ENCODE measurements around the gene MESP1.

MESP1 gene

GRCh38 chr15:89780601-89781000 is 29.6 kb upstream of the MESP1 start:
- TF ChIP-seq GLIS2 (tag by site-specific recombination; IDR thresholded peaks at IDR 0.05) (no peak), ZNF558 (tag by site-specific recombination; IDR thresholded peaks at IDR 0.05) (no peak), ZNF350 (tag by site-specific recombination; IDR thresholded peaks at IDR 0.05) (no peak), ZNF510 (tag by site-specific recombination; IDR thresholded peaks at IDR 0.05; ENCODE audit: insufficient replicate concordance) (no peak), ZNF140 (tag by site-specific recombination; IDR thresholded peaks at IDR 0.05) (no peak), ZNF629 (tag by site-specific recombination; IDR thresholded peaks at IDR 0.05) (no peak), ZNF639 (tag by site-specific recombination; IDR thresholded peaks at IDR 0.05) (no peak), ZNF37A (tag by site-specific recombination; IDR thresholded peaks at IDR 0.05) (no peak), ZNF561 (tag by site-specific recombination; IDR thresholded peaks at IDR 0.05; ENCODE audit: borderline replicate concordance) (no peak), ZNF596 (tag by site-specific recombination; IDR thresholded peaks at IDR 0.05) (no peak), ZNF837 (tag by site-specific recombination; IDR thresholded peaks at IDR 0.05) (no peak), ZNF658 (tag by site-specific recombination; IDR thresholded peaks at IDR 0.05) (no peak)
- CTCF ChIA-PET, result interaction anchor here (0.6 to 1.1 kb wide), 2 partner anchors 37 to 91 kb away, joined by 3 read pairs; no protein-coding TSS in a partner anchor
- Histone ChIP-seq H3K4me1 (ENCODE audit: control insufficient read depth, insufficient read depth, low read length) (no peaks in the 10 kb centered on the region; the same call in 1 of the 2 replicates), H3K9me3 (ENCODE audit: control insufficient read depth, insufficient read depth, low read depth, low read length) (no peaks in the 10 kb centered on the region), H3K4me3 (ENCODE audit: low read depth, low read length) (no peak overlapping the region), H3K27ac (ENCODE audit: extremely low read depth, low read depth, low read length) (no peak overlapping the region), H3K36me3 (ENCODE audit: control insufficient read depth in 2 of 2, insufficient read depth in 1 of 2, low read length in 2 of 2) (no peaks in the 10 kb centered on the region)
- POLR2A ChIA-PET, result no interaction called here

- no peaks in the 10 kb centered on the region for H3K36me3 ChIP-seq (ENCODE audit: control insufficient read depth in 2 of 2, insufficient read depth in 1 of 2, low read length in 2 of 2)
- H3K9me3 ChIP-seq (ENCODE audit: control insufficient read depth, insufficient read depth, low read depth, low read length), result no peaks in the 10 kb centered on the region
- TF ChIP-seq ZNF140 (tag by site-specific recombination; IDR thresholded peaks at IDR 0.05) (no peak), ZNF391 (tag by site-specific recombination; IDR thresholded peaks at IDR 0.05; ENCODE audit: borderline replicate concordance, low read depth) (no peak), GLIS1 (tag by site-specific recombination; IDR thresholded peaks at IDR 0.05) (no peak), KLF8 (tag by site-specific recombination; IDR thresholded peaks at IDR 0.05) (no peak), ZNF785 (tag by site-specific recombination; IDR thresholded peaks at IDR 0.05) (no peak), ZNF558 (tag by site-specific recombination; IDR thresholded peaks at IDR 0.05) (no peak), TCF7L2 (IDR thresholded peaks at IDR 0.05; ENCODE audit: borderline replicate concordance, low read depth, low read length) (no peak), ZBTB11 (tag by site-specific recombination; conservative IDR thresholded peaks at IDR 0.05; ENCODE audit: low read depth) (no peak), ZNF843 (tag by site-specific recombination; IDR thresholded peaks at IDR 0.05) (no peak), ZNF792 (tag by site-specific recombination; IDR thresholded peaks at IDR 0.05) (no peak), ZNF580 (tag by site-specific recombination; IDR thresholded peaks at IDR 0.05) (no peak), ZSCAN4 (tag by site-specific recombination; IDR thresholded peaks at IDR 0.05) (no peak), CTCF (tag by site-specific recombination; IDR thresholded peaks at IDR 0.05) (no peak), BCL6B (tag by site-specific recombination; IDR thresholded peaks at IDR 0.05) (no peak), ZNF548 (tag by site-specific recombination; IDR thresholded peaks at IDR 0.05) (no peak), ZNF610 (tag by site-specific recombination; IDR thresholded peaks at IDR 0.05; ENCODE audit: borderline replicate concordance) (no peak), ZNF830 (tag by site-specific recombination; IDR thresholded peaks at IDR 0.05; ENCODE audit: low read depth) (no peak)
Measured at GRCh38 chr15:89778861-89779260, 27.8 kb upstream of the MESP1 start.

More at GRCh38 chr15:89778861-89779260, 27.8 kb upstream of the MESP1 start:
- Histone ChIP-seq H3K4me3 (ENCODE audit: low read depth, low read length) (no peak overlapping the region), H3K27ac (ENCODE audit: extremely low read depth, low read depth, low read length) (no peak overlapping the region), H3K4me1 (ENCODE audit: control insufficient read depth, insufficient read depth, low read length) (no peaks in the 10 kb centered on the region; the same call in 1 of the 2 replicates)
- CTCF ChIA-PET, result interaction anchor here (7.9 kb wide), 1 partner anchor 18 kb away, joined by 89 read pairs; no protein-coding TSS in a partner anchor
- POLR2A ChIA-PET, result no interaction called here
